ENCODE measurements around the gene DCP2.

Gene DCP2

DNA sequence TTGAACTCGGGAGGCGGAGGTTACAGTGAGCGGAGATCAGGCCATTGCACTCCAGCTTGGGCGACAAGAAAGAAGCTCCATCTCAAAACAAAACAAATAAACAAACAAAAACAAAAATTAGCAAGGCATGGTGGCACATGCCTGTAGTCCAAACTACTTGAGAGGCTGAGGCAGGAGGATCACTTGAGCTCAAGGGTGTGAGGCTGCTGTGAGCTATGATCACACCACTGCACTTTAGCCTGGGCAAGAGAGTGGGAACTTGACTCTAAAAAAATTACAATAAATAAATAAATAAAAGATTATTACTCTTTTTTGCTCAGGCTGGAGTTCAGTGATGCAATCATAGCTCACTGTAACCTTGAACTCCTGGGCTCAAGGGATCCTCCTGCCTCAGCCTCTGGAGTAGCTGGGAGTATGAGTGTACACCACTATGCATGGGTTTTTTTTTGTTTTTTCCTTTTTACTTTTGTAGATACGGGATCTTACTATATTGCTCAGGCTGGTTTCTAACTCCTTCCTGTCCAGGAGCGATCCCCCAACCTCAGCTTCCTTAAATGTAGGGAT, 9.0 kb upstream of the DCP2 start:
- DNase-seq (ENCODE audit: low read depth) = no peak

DNA sequence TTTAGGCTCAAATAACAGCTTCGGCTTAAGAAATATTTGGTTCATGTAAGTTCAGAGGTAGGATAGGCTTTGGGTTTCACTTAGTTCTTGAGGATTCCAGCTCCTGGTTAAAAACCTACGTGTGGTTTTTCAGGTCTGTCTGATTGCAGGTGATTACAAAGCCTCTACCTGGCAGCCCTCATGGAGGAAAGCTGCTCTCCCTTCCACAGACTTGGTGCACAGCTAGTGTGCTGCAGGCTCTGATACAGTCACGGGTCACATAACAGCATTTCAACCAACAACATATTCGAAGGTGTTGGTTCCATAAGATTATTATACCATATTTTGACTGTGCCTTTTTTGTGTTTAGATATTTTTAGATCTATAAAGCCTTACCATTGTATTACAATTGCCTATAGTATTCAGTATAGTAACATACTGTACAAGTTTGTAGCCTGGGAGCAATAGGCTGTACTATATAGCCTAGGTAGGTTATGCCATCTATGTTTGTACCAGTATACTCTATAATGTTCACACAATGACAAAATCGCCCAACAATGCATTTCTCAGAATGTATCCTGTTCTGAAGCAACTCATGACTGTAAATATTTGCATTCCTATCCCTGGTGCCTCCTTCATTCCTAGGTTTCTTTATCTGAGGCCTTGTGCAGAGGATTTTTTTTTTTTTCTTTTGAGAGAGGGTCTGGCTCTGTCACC, 8.0 kb upstream of the DCP2 start:
- no peak for DNase-seq (ENCODE audit: low read depth)

DNA sequence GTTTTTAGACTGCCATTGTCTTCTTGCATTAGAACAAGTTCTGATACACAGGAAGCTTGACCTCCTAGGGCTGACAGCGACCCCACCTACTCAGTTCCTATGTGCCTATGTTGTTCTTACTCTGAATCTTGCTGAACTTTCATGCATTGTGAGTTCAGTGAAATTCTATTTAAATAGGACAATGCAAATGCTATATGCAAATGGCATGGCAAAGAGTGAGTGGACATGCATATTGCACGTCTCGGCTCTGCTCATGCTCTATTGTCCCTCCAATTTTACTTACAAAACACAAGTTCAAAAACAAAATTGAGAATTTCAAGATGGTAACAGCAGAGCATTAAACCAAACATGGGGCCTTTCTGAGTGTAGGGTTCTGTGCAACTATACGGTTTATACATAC, 5.3 kb upstream of the DCP2 start:
- DNase-seq (ENCODE audit: low read depth) = no peak

DNA sequence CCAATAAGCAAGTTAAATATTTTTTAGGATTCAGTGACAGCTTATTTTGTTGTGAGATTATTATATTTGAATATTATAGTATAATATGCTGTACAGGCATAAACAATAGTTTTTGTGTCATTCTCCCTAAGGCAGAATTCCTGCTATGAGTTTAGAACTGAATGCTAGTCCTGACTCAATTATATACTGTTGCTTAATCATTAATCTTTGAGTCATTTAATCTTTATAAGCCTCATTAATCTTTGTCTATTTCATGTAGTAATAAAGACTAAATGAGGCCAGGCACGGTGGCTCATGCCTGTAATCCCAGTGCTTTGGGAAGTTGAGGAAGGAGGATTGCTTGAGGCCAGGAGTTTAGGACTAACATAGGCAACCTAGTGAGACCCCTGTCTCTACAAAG, 3.6 kb upstream of the DCP2 start:
- no peak for DNase-seq (ENCODE audit: low read depth)

DNA sequence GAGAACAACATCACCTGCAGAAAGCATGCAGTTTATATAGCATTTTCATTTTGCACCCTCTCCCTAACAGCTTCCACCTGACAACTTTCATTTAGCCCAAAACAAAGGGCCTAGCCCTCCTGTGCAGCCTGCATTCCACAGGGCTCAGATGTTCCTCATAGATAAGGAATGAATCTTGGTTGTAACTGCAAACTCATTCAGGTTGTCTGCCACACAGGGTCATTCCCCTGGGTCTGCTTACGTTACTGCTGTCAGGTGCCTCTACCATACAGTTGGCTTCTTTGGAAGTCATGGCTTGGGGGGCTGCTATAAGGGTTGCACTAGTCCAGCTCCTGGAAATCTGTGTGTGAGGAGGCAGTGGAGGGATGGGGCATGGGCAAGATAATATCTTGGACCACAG, 2.7 kb upstream of the DCP2 start:
- DNase-seq (ENCODE audit: low read depth) = no peak

DNA sequence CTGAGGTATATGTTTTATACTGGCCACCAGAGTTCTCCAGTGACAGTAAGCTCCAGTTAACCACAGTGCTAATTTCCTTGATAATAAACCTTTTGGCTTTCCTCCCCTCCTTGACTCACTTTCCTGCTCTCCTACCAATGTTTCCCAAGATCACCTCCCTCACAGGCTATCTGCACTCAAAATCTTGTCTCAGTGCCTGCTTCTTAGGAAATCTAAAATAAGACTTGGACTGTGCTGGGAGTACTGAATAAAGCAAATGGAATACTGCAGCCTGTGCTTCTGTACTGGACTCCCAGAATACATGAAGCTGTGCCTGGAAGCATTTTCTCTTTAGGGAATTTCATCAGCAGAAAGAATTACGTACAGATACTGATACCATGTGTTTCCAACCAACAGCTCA, 1.7 kb upstream of the DCP2 start:
- no peak for DNase-seq (ENCODE audit: low read depth)

DNA sequence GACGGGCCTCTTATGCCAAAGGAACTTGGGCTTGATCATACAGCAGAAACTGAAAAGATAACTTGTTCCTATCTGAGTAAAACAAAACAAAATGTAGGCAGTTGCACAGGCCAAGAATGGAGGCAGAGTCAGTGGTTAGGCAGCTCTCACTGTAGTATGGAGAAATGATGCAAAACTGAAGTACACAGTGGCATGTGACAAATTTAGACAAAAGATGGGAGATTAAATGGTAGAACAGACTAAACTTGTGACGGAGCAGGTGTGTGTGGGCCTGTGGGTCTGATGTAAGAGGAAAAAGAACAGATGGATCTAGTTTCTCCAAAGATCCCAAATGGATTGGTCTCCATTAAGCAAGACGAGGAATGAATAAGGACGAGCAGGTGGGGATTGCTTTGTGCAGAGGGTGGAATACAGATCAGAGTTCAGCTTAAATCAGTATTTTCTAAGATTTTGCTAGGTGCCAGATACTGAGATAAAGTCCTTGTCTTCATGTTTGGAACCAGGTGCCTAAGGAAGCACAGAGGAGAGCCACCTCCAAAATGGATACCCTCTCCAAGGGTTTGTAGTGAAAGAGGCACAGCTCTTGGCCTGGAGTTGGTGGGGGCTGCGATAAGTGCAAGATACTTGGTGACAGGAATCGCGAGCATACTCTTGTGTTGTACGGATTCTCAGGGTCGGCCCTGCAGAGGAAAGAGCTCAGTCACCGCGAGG, 722 bp upstream of the DCP2 start:
- DNase-seq (ENCODE audit: low read depth) = no peak

DNA sequence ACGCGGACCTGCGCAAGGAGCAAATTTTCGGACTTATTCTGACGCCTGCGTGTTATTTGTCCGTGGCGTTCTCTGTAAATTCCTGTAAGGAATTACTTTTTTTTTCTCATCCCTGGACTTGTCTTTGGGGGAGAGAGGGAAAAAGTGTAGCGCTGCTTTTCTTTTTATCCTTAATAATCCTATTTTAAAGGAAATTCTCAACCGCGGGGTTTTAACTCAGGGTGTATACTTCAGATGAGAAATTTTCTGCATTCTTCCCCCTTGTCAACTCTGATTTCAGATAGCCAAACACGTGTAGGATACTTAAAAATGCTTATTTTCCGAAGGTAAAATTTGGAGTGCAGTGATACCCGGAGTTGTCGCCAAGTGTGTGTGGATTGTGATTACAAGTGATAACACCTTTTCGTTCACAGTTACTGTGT, 853 bp downstream of the DCP2 start:
- DNase-seq (ENCODE audit: low read depth) = no peak

DNA sequence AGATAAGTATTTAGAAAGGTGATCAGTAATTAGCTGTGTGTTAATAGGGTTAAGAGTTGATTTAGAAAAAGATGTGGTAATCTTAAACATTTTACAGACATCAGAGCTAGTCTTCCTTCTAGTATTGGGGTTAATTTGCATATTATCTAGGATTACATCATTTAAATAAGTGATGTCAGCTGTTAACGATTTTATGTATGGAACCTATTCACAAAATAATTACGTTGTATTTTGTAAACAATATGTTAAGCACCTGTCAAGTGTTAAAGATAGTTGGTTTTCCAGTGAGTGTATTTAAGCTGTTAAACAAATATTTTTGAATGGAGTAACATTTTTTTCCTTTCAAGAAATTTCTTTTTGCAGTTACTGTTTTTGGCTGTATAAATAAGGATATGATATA, 2.2 kb downstream of the DCP2 start:
- DNase-seq (ENCODE audit: low read depth) = no peak

DNA sequence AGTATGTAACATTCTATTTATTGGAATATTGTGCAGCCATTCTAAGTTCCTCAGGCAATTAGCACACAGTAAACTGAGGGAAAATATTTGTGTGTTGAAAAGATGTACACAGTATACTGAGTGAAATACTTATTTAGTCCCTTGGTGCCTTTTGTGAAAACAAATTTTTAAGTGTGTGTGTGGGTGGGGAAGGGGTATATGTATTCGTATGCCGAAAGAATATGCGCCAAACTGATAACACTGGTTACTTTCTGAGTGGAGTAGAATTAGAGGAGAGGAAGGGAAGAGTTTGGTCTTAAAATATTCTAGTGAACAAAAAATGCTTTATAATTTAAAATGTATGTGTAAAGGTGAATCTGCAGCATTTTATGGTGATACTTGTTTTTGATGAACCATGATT, 3.1 kb downstream of the DCP2 start:
- DNase-seq (ENCODE audit: low read depth) = no peak

DNA sequence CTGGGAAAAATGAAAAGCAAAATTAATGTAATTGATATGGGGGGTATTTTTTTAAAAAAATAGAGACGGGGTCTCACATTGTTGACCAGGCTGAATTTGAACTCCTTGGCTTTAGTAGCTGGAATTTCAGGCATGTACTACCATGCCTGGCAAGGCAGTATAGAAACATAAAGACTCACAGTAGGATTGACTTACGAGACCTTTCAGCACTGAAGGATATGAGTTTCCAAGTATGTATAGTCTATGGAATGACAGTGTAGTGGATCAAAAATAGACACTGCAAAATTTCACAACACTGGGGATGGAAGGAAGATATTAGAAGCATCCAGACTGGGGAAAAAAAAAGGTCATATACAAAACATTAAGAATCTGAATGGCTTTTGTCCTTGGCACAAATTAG, 6.8 kb downstream of the DCP2 start:
- DNase-seq (ENCODE audit: low read depth) = no peak

DNA sequence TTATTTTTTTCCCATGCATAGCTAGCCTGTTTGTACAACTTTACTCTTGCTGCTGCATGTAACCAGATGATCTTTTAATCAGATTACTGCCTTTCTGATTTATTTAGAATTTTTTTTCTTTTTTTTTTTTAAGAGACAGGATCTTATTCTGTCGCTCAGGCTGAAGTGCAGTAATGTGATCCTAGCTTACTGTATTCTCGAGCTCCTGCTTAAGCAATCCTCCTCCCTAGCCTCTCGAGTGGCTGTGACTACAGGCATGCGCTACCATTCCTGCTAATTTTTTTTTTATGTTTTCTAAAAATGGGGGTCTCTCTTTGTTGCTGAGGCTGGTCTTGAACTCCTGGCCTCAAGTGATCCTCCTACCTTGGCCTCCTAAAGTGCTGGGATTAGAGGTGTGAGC, 9.6 kb downstream of the DCP2 start:
- no peak for DNase-seq (ENCODE audit: low read depth)

DNA sequence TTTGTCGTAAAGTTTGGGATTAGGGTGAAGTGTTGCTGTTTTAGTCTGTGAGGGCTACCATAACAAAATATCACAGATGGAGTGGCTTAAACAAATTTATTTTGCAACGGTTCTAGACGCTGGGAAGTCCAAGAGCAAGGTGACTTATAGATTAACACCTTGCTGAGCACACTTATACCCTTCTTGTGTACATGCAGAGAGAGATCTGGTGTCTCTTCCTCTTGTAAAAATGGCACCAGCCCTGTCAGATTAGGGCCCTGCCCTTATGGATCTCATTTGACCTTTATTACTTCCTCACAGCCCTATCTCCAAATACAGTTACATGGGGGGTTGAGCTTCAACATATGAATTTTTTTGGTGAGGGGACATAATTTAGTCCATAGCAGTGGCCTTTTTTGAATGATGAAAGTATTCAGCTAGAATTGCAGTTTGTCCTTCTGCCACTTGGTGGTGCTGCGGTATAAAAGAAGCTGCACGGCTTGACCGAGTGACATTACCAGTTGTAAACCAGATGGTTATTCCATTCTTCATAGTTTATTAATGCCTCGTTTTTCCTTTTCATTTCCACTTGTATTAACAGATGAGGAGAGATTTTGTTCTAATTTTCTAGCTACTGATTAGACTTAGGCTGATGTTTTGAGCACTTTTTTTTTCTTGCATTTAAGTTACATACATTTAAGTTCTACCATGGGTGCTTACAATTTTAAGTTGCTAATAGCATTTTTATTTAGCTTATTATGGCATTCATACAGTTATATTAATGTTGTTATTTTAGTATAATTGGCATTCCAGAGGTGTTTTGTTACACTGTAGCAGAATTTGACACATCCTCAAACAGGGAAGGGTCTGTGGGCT, 19.4 kb downstream of the DCP2 start:
- DNase-seq (ENCODE audit: low read depth) = peak; percentile 64

DNA sequence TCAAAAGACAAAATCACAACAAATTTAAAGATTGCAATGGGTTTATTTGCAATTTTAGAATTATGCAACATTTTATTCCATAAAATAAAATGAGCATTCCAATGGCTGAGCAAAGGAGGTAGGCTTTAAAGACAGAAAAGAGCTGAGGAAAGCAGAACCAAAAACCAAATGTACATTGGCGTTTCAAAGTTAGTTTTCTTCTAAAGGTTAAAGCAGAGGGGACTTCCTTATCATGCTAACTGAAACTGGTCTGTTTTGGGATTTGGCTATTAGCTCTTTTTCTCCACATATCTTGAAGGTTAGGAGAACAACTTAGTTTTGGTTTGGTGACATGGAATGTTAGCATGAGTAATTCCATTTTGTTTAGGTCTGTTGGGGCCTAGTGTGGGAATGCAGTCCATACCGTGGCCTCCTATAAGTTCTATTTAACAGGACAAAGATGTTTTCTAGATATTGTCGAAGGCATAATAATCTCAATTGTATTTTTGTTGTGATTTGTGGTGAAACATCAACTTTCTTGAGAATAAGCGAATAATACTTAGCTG, 20.3 kb downstream of the DCP2 start:
- DNase-seq (ENCODE audit: low read depth) = no peak

DNA sequence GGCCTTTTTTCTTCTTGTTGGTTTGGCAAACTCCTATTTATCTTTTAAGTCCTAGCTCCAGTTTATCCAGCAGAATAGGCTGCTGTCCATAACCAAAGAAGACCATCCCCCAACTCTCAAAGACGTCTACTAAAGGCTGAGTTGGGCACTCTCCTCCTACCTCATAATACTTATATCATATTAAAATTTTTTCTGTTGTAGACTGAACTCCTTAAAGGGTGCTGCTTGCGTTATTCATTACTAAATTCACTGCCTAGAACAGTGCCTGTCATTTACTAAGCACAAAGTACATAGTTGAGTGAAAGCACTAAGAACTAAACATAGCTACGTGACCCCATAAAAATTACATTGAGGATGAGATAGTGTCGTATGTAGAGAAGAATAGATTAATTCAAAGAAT, 21.7 kb downstream of the DCP2 start:
- no peak for DNase-seq (ENCODE audit: low read depth)

DNA sequence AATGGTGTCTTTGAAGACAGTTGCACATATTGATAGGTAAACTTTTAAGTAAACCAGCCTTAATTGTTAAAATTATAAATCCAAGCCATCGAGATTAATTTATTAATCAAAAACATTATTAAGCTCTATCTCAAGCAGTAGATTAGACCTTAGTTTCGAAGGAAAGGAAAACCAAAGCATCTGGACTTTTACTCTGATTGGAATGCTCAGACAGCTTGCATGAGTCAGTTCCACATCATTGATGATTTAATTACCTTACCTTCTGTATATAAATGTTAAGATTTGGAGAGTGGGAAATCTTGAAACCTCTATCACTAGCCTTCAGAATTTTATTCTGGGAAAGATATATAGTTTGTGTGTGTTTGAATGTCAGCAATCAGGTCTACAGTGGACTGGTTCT, 23.9 kb downstream of the DCP2 start:
- DNase-seq (ENCODE audit: low read depth) = no peak

DNA sequence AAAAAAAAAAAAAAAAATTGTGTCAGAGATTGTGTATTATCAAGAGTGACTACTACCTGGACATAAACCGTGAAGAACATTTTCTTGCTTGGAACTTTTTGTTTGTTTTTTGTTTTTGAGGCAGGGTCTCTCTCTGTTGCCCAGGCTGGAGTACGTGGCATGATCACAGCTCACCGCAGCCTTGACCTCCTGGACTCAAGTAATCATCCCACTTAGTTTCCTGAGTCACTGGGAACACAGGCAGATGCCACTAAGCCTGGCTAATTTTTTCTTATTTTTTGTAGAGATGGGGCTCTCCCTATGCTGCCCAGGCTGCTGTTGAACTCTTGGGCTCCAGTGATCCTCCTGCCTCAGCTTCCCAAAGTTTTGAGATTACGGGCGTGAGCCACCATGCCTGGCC, 25.8 kb downstream of the DCP2 start:
- no peak for DNase-seq (ENCODE audit: low read depth)

DNA sequence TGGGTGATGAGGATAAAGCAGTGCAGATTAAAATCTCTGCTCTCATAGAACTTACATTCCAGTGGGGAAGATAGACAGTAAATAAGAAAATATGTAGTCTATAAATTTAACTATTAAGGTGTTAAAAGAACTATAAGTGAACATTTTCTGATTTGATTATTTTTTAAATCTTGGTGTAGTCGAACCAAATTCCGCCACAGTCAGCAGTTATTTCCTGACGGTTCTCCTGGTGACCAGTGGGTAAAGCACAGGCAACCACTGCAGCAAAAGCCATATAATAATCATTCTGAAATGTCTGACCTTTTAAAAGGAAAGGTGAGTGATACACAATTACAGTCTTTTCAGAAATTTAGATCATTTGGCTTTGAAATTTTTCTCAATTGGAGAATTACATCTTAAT, 27.2 kb downstream of the DCP2 start:
- no peak for DNase-seq (ENCODE audit: low read depth)

DNA sequence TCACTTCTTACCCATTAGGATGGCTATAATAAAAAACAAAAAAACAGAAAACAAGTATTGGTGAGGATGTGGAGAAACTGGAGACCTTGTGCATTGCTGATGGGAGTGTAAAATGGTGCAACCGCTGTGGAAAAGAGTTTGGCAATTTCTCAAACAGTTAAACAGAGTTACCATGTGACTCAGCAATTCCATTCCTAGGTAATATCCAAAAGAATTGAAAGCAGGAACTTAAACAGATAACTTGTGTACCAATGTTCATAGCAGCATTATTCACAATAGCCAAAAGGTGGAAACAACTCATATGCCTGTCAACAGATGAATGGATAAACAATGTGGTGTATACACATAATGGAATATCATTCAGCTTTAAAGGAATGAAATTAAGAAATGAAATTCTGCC, 28.9 kb downstream of the DCP2 start:
- no peak for DNase-seq (ENCODE audit: low read depth)

DNA sequence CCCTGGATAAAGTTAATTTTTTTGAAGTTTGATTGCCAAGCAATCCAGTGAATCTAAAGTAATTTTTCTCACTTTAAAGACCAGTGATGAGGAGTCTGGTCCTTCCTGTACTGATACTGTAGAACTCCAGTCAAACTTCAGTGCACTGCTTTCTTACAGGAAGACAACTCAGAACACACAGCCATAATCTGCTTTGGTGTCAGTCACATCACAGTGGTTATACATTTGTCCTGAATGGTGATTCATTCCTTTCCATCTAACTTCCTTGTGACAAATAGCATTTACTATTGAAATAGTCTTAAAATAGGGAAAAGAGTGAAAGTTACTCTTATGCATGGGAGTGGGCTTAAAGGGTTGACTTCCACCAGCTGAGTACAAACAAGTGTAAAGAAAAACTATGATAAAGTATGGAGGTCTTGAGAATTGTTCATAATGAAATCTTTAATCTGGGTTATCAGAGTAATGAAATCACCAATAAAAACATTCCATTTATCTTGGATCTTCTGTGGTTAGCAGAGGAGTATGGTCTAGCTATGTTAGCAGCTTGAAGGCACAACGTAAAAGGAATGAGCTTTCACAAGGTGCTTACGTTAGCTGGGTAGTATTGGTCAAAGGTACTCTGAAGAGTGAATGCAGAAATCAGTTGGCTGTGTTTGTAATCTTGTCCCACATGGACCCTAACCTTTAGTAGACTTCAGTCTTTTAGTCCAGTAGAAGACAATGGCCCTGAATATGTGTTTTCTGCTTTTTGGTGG, 41.5 kb downstream of the DCP2 start:
- DNase-seq (ENCODE audit: low read depth) = no peak

DNA sequence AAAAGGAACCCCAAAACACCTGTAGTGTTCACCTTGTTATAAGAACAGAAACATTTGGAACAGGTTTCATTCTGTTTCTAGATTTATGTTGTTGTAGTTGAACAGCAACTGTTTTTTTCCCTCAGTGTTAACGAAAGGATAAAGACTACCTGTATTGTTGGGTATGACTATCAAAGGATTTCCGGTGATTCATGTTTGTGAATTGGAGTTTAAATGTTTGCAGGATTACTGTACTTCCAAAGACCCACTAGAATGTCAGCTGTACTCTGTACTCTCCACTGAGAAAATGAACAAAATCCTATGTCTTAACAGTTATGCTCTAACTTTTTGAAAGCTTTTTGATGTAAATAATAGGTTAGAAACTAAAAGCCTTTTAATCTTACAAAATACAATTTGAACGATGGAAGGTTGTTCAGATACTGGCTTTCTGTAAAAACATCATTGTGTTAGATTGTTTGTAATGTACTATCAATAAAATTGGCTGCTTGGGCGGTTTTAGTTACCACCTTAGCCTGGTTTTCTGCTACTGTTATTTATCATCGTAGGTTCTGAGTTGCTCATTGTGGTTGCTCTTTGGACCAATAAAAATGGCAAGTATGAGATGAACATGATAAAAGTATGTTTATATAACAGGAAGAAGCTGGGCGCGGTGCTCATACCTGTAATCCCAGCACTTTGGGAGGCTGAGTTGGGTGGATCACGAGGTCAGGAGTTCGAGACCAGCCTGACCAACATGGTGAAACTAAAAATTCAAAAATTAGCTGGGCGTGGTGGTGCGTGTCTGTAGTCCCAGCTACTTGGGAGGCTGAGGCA, 44.1 kb downstream of the DCP2 start:
- DNase-seq (ENCODE audit: low read depth) = no peak
